ENCODE data around the gene PRAMEF9. TPM values are rescaled to one million over a fixed set of nuclear protein-coding genes. Genes with fewer than 3 reads are reported as not detected.
A peak's percentile ranks its signal among the peaks of the same experiment; 100 is the strongest.
"Not testable (repeated sequence)": the region's sequence is repeated elsewhere in the genome, so short reads cannot be mapped to it uniquely, and the experiment has no call there.

PRAMEF9 gene
- total RNA-seq, 1 experiment from 2014 or later: not detected

GRCh38 chr1:13208712-13209111 lies 37.1 kb downstream of the PRAMEF9 start:
- H3K36me3 ChIP-seq (ENCODE audit: control insufficient read depth in 1 of 2, insufficient read depth in 2 of 2, low read length in 2 of 2); POLR2A ChIA-PET; H3K9me3 ChIP-seq (ENCODE audit: control insufficient read depth in 1 of 2, insufficient read depth in 1 of 2, low read depth in 1 of 2, low read length in 2 of 2); intact Hi-C loops (cut with micrococcal nuclease); H4K20me1 ChIP-seq (ENCODE audit: insufficient read depth); H3K9ac ChIP-seq (ENCODE audit: low read length); H3K4me3 ChIP-seq (replicated peaks in 1 of 2; ENCODE audit: low read depth in 1 of 2, low read length in 2 of 2); BruUV-seq (replicated peaks); H3K27me3 ChIP-seq (ENCODE audit: insufficient read depth, low read length); H3K79me2 ChIP-seq (ENCODE audit: insufficient read depth, low read length); H3K4me1 ChIP-seq (ENCODE audit: control insufficient read depth in 1 of 2, insufficient read depth in 2 of 2, low read length in 2 of 2); RAD21 ChIA-PET (ENCODE audit: low non-redundant PET in 1 of 2, low total read pairs in 2 of 2, uncharacterized antibody in 2 of 2, unreplicated experiment in 2 of 2); DNase-seq (ENCODE audit: low read depth, low spot score); H3K27ac ChIP-seq (ENCODE audit: low read depth, low read length); H3K9me2 ChIP-seq (ENCODE audit: insufficient read depth); H2AFZ ChIP-seq (ENCODE audit: low read depth, low read length, poor library complexity, severe bottlenecking); H3K4me2 ChIP-seq (ENCODE audit: low read length); CTCF ChIA-PET: not testable (repeated sequence)
- ATAC-seq: peak; percentile 82

DNA sequence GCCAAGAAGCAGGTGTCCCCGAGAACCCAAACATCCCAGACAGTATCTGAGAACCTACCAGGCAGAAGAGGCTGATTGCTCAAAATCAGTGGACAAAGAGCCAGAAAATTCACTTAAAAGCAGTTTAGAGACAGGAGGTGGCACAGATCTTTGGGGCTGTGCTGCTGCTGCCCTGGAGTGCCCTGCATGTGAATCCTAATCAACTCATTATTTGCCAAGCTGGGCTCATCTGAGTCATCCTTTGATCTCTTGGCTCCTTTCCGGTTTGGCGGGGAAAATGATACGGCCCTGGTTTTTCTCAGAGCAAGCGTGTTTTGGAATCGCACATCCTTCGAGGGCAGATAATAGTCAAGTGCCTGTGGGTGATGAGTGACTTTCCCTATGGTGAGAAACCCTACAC lies 45.0 kb downstream of the PRAMEF9 start:
- H3K9ac ChIP-seq (ENCODE audit: low read length); DNase-seq (ENCODE audit: low read depth, low spot score); H3K36me3 ChIP-seq (ENCODE audit: control insufficient read depth in 1 of 2, insufficient read depth in 2 of 2, low read length in 2 of 2); ATAC-seq; POLR2A ChIA-PET; H3K4me3 ChIP-seq (replicated peaks in 1 of 2; ENCODE audit: low read depth in 1 of 2, low read length in 2 of 2); CTCF ChIA-PET; H3K27ac ChIP-seq (ENCODE audit: low read depth, low read length); intact Hi-C loops (cut with micrococcal nuclease); H3K4me2 ChIP-seq (ENCODE audit: low read length); H3K9me3 ChIP-seq (ENCODE audit: control insufficient read depth in 1 of 2, insufficient read depth in 1 of 2, low read depth in 1 of 2, low read length in 2 of 2); H4K20me1 ChIP-seq (ENCODE audit: insufficient read depth); H3K27me3 ChIP-seq (ENCODE audit: insufficient read depth, low read length); H3K4me1 ChIP-seq (ENCODE audit: control insufficient read depth in 1 of 2, insufficient read depth in 2 of 2, low read length in 2 of 2); H3K9me2 ChIP-seq (ENCODE audit: insufficient read depth); BruUV-seq (replicated peaks); RAD21 ChIA-PET (ENCODE audit: low non-redundant PET in 1 of 2, low total read pairs in 2 of 2, uncharacterized antibody in 2 of 2, unreplicated experiment in 2 of 2); H3K79me2 ChIP-seq (ENCODE audit: insufficient read depth, low read length); H2AFZ ChIP-seq (ENCODE audit: low read depth, low read length, poor library complexity, severe bottlenecking): not testable (repeated sequence)

DNA sequence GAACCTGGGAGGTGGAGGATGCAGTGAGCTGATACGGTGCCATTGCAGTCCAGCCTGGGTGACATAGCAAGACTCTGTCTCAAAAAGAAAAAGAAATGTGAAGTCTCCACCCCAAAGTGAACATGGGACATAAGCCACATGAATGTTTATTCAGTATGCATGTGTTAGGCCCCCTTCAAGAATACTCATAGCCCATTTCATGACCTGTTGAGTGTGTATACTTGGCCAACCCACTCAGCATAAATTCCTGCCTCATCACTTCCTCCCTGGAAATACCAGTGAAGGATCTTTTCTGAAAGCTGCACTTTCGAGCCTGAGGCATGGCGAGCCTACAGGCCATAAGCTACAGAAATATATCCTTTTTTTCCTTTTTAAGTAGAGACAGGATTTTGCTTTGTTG lies 47.6 kb downstream of the PRAMEF9 start:
- H3K9ac ChIP-seq (ENCODE audit: low read length); CTCF ChIA-PET; H3K36me3 ChIP-seq (ENCODE audit: control insufficient read depth in 1 of 2, insufficient read depth in 2 of 2, low read length in 2 of 2); RAD21 ChIA-PET (ENCODE audit: low non-redundant PET in 1 of 2, low total read pairs in 2 of 2, uncharacterized antibody in 2 of 2, unreplicated experiment in 2 of 2); H3K9me2 ChIP-seq (ENCODE audit: insufficient read depth); H3K4me3 ChIP-seq (replicated peaks in 1 of 2; ENCODE audit: low read depth in 1 of 2, low read length in 2 of 2); ATAC-seq; H3K4me2 ChIP-seq (ENCODE audit: low read length); intact Hi-C loops (cut with micrococcal nuclease); BruUV-seq (replicated peaks); POLR2A ChIA-PET; H3K9me3 ChIP-seq (ENCODE audit: control insufficient read depth in 1 of 2, insufficient read depth in 1 of 2, low read depth in 1 of 2, low read length in 2 of 2); H3K27me3 ChIP-seq (ENCODE audit: insufficient read depth, low read length); DNase-seq (ENCODE audit: low read depth, low spot score); H3K27ac ChIP-seq (ENCODE audit: low read depth, low read length); H3K79me2 ChIP-seq (ENCODE audit: insufficient read depth, low read length); H4K20me1 ChIP-seq (ENCODE audit: insufficient read depth); H2AFZ ChIP-seq (ENCODE audit: low read depth, low read length, poor library complexity, severe bottlenecking); H3K4me1 ChIP-seq (ENCODE audit: control insufficient read depth in 1 of 2, insufficient read depth in 2 of 2, low read length in 2 of 2): not testable (repeated sequence)

GRCh38 chr1:13222788-13223187 lies 51.1 kb downstream of the PRAMEF9 start:
- H3K79me2 ChIP-seq (ENCODE audit: insufficient read depth, low read length); BruUV-seq (replicated peaks); POLR2A ChIA-PET; H3K27me3 ChIP-seq (ENCODE audit: insufficient read depth, low read length); H4K20me1 ChIP-seq (ENCODE audit: insufficient read depth); H3K9me3 ChIP-seq (ENCODE audit: control insufficient read depth in 1 of 2, insufficient read depth in 1 of 2, low read depth in 1 of 2, low read length in 2 of 2); H2AFZ ChIP-seq (ENCODE audit: low read depth, low read length, poor library complexity, severe bottlenecking); ATAC-seq; RAD21 ChIA-PET (ENCODE audit: low non-redundant PET in 1 of 2, low total read pairs in 2 of 2, uncharacterized antibody in 2 of 2, unreplicated experiment in 2 of 2); H3K27ac ChIP-seq (ENCODE audit: low read depth, low read length); H3K4me2 ChIP-seq (ENCODE audit: low read length); DNase-seq (ENCODE audit: low read depth, low spot score); H3K4me1 ChIP-seq (ENCODE audit: control insufficient read depth in 1 of 2, insufficient read depth in 2 of 2, low read length in 2 of 2); H3K9ac ChIP-seq (ENCODE audit: low read length); H3K4me3 ChIP-seq (replicated peaks in 1 of 2; ENCODE audit: low read depth in 1 of 2, low read length in 2 of 2); CTCF ChIA-PET; H3K9me2 ChIP-seq (ENCODE audit: insufficient read depth); intact Hi-C loops (cut with micrococcal nuclease); H3K36me3 ChIP-seq (ENCODE audit: control insufficient read depth in 1 of 2, insufficient read depth in 2 of 2, low read length in 2 of 2): not testable (repeated sequence)
